Head of caudate nucleus (tissue), 42 donors: ENCODE data around the gene ACKR2.

Source experiments
- DNase-seq, 42 donors: peaks; one replicate each; pipeline versions ENCODE4 v3.0.0 to v3.0.0-alpha.2; 2020 to 2021; ENCODE audit warnings: mixed read lengths in 7 of 42
- intact Hi-C: fragments of 100-400 bp; cut with DNase I; formaldehyde crosslinking; loops from one replicate; pipeline ENCODE4 v1.15.0; 2022

Gene ACKR2

GRCh38 chr3:42849017-42849416, 39.8 kb downstream of the ACKR2 start:
- intact Hi-C loops: no loop called here
- DNase-seq: no peak

- DNase-seq: peak in 1 of 42 donors; percentile 4
- intact Hi-C loops: no loop called here
Observed at GRCh38 chr3:42850263-42850662, 41.0 kb downstream of the ACKR2 start.

- intact Hi-C loops: no loop called here
- DNase-seq: peak in 1 of 42 donors; percentile 22
Observed at GRCh38 chr3:42851228-42851834, 42.1 kb downstream of the ACKR2 start.

GRCh38 chr3:42852441-42852840, 43.2 kb downstream of the ACKR2 start:
- intact Hi-C loops: no loop called here
- DNase-seq: no peak

- DNase-seq: no peak
- intact Hi-C loops: no loop called here
Observed at GRCh38 chr3:42853056-42853455, 43.8 kb downstream of the ACKR2 start.

- intact Hi-C loops: no loop called here
- DNase-seq: no peak
Observed at GRCh38 chr3:42853739-42854302, 44.6 kb downstream of the ACKR2 start.

GRCh38 chr3:42855219-42855546, 45.9 kb downstream of the ACKR2 start:
- DNase-seq: no peak
- intact Hi-C loops: no loop called here

- intact Hi-C loops: no loop called here
- no peak for DNase-seq
Observed at GRCh38 chr3:42855547-42856380, 46.5 kb downstream of the ACKR2 start.

GRCh38 chr3:42856544-42856943, 47.3 kb downstream of the ACKR2 start:
- intact Hi-C loops: no loop called here
- DNase-seq: no peak

- DNase-seq: no peak
- intact Hi-C loops: no loop called here
Observed at GRCh38 chr3:42864321-42864950, 55.2 kb downstream of the ACKR2 start.

- intact Hi-C loops: no loop called here
- DNase-seq: no peak
Observed at GRCh38 chr3:42865256-42865655, 56.0 kb downstream of the ACKR2 start.

GRCh38 chr3:42867138-42867537, 57.9 kb downstream of the ACKR2 start:
- DNase-seq: no peak
- intact Hi-C loops: no loop called here

GRCh38 chr3:42868841-42869240, 59.6 kb downstream of the ACKR2 start:
- intact Hi-C loops: no loop called here
- peak in 32 of 42 donors; percentile 11 to 86 (median 45) for DNase-seq

GRCh38 chr3:42871592-42872196, 62.4 kb downstream of the ACKR2 start:
- intact Hi-C loops: no loop called here
- DNase-seq: peak; percentile 16 to 82 (median 51)

- intact Hi-C loops: no loop called here
- no peak for DNase-seq
Observed at GRCh38 chr3:42872718-42873117, 63.5 kb downstream of the ACKR2 start.

GRCh38 chr3:42873221-42873982, 64.2 kb downstream of the ACKR2 start:
- DNase-seq: no peak
- intact Hi-C loops: no loop called here

- DNase-seq: no peak
- intact Hi-C loops: no loop called here
Observed at GRCh38 chr3:42874749-42875148, 65.5 kb downstream of the ACKR2 start.

- intact Hi-C loops: no loop called here
- DNase-seq: no peak
Observed at GRCh38 chr3:42875325-42876151, 66.3 kb downstream of the ACKR2 start, which contains the start of gene CYP8B1. TSS of gene CYP8B1 (minus strand) at chr3:42875879. CDS start at chr3:42875816, 63 bp downstream.
